Omental fat pad (tissue), 4 donors: ENCODE results near the gene STRIP1. TPM values are rescaled to one million over a fixed set of nuclear protein-coding genes. Genes with fewer than 3 reads are reported as not detected.

Source experiments
- ATAC-seq: fragments of 150-250 bp; one replicate; pipeline ENCODE4 v1.9.1; 2016; ENCODE audit warnings: mild to moderate bottlenecking, moderate library complexity; ENCODE audit not compliant: low FRiP score
- DNase-seq: peaks from one replicate; pipeline ENCODE4 v3.0.0-alpha.2; 2019; ENCODE audit warnings: low spot score
- total RNA-seq, 4 donors: library from RNA; depleted of rRNA; stranded (reverse); fragments of >200 nt; gene quantifications; one replicate each; pipeline ENCODE4 v1.1.0, GENCODE V29; 2016
- TF ChIP-seq, protein P1 (sequence below), 3 donors: fragments of 450-650 bp; IDR thresholded peaks; one replicate each; pipeline ENCODE4 v1.5.1; 2016 to 2017; ENCODE audit warnings: antibody characterized with exemption in 3 of 3, mild to moderate bottlenecking in 3 of 3, moderate library complexity in 2 of 3

Gene STRIP1
- total RNA-seq, 4 donors from 2014 or later = 36.7 to 50.7 (median 46.1) TPM

GRCh38 chr1:110002695-110003094 is 31.7 kb upstream of the STRIP1 start:
- no peak for ATAC-seq
- TF ChIP-seq, protein P1, sequence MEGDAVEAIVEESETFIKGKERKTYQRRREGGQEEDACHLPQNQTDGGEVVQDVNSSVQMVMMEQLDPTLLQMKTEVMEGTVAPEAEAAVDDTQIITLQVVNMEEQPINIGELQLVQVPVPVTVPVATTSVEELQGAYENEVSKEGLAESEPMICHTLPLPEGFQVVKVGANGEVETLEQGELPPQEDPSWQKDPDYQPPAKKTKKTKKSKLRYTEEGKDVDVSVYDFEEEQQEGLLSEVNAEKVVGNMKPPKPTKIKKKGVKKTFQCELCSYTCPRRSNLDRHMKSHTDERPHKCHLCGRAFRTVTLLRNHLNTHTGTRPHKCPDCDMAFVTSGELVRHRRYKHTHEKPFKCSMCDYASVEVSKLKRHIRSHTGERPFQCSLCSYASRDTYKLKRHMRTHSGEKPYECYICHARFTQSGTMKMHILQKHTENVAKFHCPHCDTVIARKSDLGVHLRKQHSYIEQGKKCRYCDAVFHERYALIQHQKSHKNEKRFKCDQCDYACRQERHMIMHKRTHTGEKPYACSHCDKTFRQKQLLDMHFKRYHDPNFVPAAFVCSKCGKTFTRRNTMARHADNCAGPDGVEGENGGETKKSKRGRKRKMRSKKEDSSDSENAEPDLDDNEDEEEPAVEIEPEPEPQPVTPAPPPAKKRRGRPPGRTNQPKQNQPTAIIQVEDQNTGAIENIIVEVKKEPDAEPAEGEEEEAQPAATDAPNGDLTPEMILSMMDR (IDR thresholded peaks at IDR 0.05) = no peak
- DNase-seq = no peak

GRCh38 chr1:110003747-110004428 is 30.5 kb upstream of the STRIP1 start:
- TF ChIP-seq, protein P1 (IDR thresholded peaks at IDR 0.05) = no peak
- DNase-seq (peak; percentile 70), ATAC-seq (peak; percentile 98)

- ATAC-seq (no peak), DNase-seq (no peak)
- TF ChIP-seq, protein P1 (IDR thresholded peaks at IDR 0.05) = no peak
Observed at GRCh38 chr1:110004583-110004982, 29.8 kb upstream of the STRIP1 start.

DNA sequence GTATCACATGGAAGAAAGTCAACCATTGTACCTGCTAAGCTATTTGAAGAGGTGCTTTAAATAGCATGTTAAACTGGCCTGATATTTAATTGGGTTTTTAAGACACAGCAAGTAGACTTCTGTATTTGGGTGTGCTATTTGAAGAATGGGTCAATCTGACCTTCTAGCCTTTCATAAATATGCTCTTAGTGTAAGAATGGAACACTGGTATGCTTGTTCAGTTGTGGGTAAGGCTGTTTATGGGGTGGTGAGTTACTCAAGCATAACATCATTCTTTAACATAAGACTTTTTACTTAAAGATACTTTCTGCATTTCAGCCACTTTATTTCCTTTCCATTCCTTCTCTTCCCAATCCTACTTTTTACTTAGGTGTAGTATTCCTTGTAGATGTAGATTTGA is 28.5 kb upstream of the STRIP1 start:
- ATAC-seq = no peak

DNA sequence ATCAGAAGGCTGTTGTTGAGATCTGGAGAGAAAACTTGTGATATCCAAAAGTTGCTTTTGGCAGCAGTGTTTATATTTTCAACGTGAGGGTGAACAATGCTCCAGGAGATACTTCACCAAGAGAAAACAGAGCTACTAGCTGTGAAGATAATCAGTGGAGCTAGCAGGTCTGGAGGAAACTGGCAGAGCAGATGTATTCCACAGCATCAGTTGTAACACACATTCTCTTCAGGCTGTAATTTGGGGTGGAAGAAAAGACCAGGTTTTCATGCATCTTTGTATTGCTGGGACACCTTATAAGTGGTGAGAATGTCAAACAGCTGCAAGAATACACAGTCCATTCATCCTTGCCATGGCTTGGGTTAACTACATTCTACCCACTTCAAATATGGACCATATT is 27.9 kb upstream of the STRIP1 start:
- TF ChIP-seq, protein P1 (IDR thresholded peaks at IDR 0.05) = no peak
- DNase-seq = no peak
- no peak for ATAC-seq

More for the DNA sequence above, 28.5 kb upstream of the STRIP1 start:
- TF ChIP-seq, protein P1 (IDR thresholded peaks at IDR 0.05) = no peak
- DNase-seq = no peak

DNA sequence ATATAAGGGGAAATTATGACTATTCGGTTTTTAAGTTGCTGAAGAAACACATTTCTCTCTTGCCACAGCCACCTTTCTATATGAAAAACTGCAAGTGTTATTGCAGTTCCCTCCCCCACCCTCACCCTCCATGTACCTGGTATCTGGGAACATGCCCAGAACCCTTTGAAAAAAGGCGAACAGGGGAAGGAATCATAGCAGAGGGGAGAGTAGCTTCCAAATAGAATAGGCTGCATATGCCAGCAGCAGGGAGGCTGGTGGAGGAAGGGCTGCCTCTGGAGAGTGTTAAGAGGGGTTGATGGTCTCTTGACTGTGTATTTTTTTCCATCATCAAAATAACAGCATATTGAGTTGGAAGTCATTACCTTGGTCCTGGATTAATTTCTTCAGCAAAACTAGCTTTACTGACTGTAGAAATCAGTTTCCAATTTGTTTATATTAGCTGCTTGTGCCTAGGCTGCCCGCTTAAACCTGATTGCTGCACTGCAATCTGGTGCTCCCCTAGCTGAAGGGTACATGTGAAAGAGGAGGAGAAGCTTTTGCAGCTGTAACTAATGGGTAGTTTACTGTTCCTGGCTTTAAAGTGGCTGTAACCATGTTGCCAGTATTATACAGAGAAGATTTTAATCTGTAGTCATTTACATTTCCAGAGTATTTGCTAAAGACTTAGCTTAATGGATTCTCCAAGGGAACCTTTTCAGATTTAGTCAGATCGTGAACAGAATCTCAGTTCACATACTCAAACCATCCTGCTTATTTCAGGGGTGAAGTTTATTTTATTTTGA is 27.2 kb upstream of the STRIP1 start:
- DNase-seq (no peak), ATAC-seq (no peak)
- TF ChIP-seq, protein P1 (IDR thresholded peaks at IDR 0.05) = no peak
